ENCODE data around the gene ETNK2. TPM values are rescaled to one million over a fixed set of nuclear protein-coding genes. Genes with fewer than 3 reads are reported as not detected.
A peak's percentile ranks its signal among the peaks of the same experiment; 100 is the strongest.

The ETNK2 gene
- polyA plus RNA-seq, 3 donors: not detected

GRCh38 chr1:204196068-204196795 is 44.4 kb upstream of the ETNK2 start, which contains the start of gene KISS1:
KISS1 (minus strand) TSS chr1:204196491; CDS start chr1:204192876, 3,615 bp downstream.
- Histone ChIP-seq H2AFZ (ENCODE audit: insufficient read depth, low read depth, low read length, poor library complexity, severe bottlenecking) (no peak within 1 kb of the TSS), H3K4me2 (replicated peaks; ENCODE audit: extremely low read depth, low read length, poor library complexity, severe bottlenecking) (no peak within 1 kb of the TSS), H3K79me2 (ENCODE audit: insufficient read depth, low read length) (no peaks in the 10 kb centered on the region), H3K9me3 (replicated peaks in 1 of 2; ENCODE audit: control insufficient read depth in 1 of 2, insufficient read depth in 1 of 2, low read length in 2 of 2) (no peaks in the 10 kb centered on the region), H3K27me3 (ENCODE audit: control insufficient read depth in 2 of 2, insufficient read depth in 2 of 2, low read length in 2 of 2) (peaks cover 0 to 17% of the 10 kb centered on the region in 2 donors), H3K4me1 (ENCODE audit: control insufficient read depth in 1 of 2, insufficient read depth in 2 of 2, low read length in 2 of 2) (no peaks in the 10 kb centered on the region), H3K36me3 (replicated peaks in 1 of 2; ENCODE audit: control insufficient read depth in 1 of 2, insufficient read depth in 2 of 2, low read length in 2 of 2) (no peaks in the 10 kb centered on the region), H3K9ac (ENCODE audit: insufficient read depth, low read length, poor library complexity, severe bottlenecking) (no peak within 1 kb of the TSS), H3K4me3 (replicated peaks in 1 of 3; ENCODE audit: low read depth in 2 of 3, low read length in 3 of 3) (no peak within 1 kb of the TSS), H4K20me1 (ENCODE audit: insufficient read depth, low read length) (no peaks in the 10 kb centered on the region), H3K27ac (ENCODE audit: low read depth in 1 of 2, low read length in 2 of 2) (no peak within 1 kb of the TSS)
- DNase-seq: no peak
- Mint-ChIP-seq H3K27ac (peak within 1 kb of the TSS in 1 of 7 donors; percentile 28), H3K4me3 (no peak within 1 kb of the TSS), H3K27me3 (ENCODE audit: low read depth in 3 of 3) (peaks cover 30 to 31% (median 30%) of the 10 kb centered on the region in 3 donors), H3K4me1 (no peaks in the 10 kb centered on the region), H3K36me3 (no peaks in the 10 kb centered on the region), H3K9me3 (peaks cover 0 to 2% (median 0%) of the 10 kb centered on the region in 7 donors)
- intact Hi-C loops (cut with micrococcal nuclease): no loop called here
- 91% methylated on average over 12 of the region's 18 CpGs for WGBS (ENCODE audit: insufficient coverage)
- TF ChIP-seq CTCF (IDR thresholded peaks at IDR 0.05): no peak

- Histone ChIP-seq H3K4me1 (ENCODE audit: control insufficient read depth in 1 of 2, insufficient read depth in 2 of 2, low read length in 2 of 2) (peaks cover 10% of the 10 kb centered on the region in 2 donors), H4K20me1 (ENCODE audit: insufficient read depth, low read length) (no peaks in the 10 kb centered on the region), H3K4me3 (replicated peaks in 1 of 3; ENCODE audit: low read depth in 2 of 3, low read length in 3 of 3) (no peak overlapping the region), H3K36me3 (replicated peaks in 1 of 2; ENCODE audit: control insufficient read depth in 1 of 2, insufficient read depth in 2 of 2, low read length in 2 of 2) (no peaks in the 10 kb centered on the region), H3K79me2 (ENCODE audit: insufficient read depth, low read length) (no peaks in the 10 kb centered on the region), H3K27me3 (ENCODE audit: control insufficient read depth in 2 of 2, insufficient read depth in 2 of 2, low read length in 2 of 2) (peaks cover 0 to 19% of the 10 kb centered on the region in 2 donors), H3K27ac (ENCODE audit: low read depth in 1 of 2, low read length in 2 of 2) (no peak overlapping the region), H3K4me2 (replicated peaks; ENCODE audit: extremely low read depth, low read length, poor library complexity, severe bottlenecking) (no peak overlapping the region), H3K9me3 (replicated peaks in 1 of 2; ENCODE audit: control insufficient read depth in 1 of 2, insufficient read depth in 1 of 2, low read length in 2 of 2) (no peaks in the 10 kb centered on the region), H3K9ac (ENCODE audit: insufficient read depth, low read length, poor library complexity, severe bottlenecking) (no peak overlapping the region), H2AFZ (ENCODE audit: insufficient read depth, low read depth, low read length, poor library complexity, severe bottlenecking) (no peak overlapping the region)
- WGBS (ENCODE audit: insufficient coverage): 14% methylated on average over 2 of the region's 7 CpGs
- no peak for TF ChIP-seq CTCF (IDR thresholded peaks at IDR 0.05)
- H3K27me3 Mint-ChIP-seq (ENCODE audit: low read depth in 3 of 3): peaks cover 30 to 32% (median 31%) of the 10 kb centered on the region in 3 donors
- no peak overlapping the region for H3K4me3 Mint-ChIP-seq
- peaks cover 0 to 2% (median 0%) of the 10 kb centered on the region in 7 donors for H3K9me3 Mint-ChIP-seq
- intact Hi-C loops (cut with micrococcal nuclease): no loop called here
- H3K36me3 Mint-ChIP-seq: no peaks in the 10 kb centered on the region
- no peak overlapping the region for H3K27ac Mint-ChIP-seq
- DNase-seq: no peak
- H3K4me1 Mint-ChIP-seq: peaks cover 10% of the 10 kb centered on the region
Measured at GRCh38 chr1:204194771-204195170, 42.9 kb upstream of the ETNK2 start.
